ENCODE measurements around the gene GIMD1.
"Not testable (repeated sequence)": the region's sequence is repeated elsewhere in the genome, so short reads cannot be mapped to it uniquely, and the experiment has no call there.

Gene GIMD1

GRCh38 chr4:106340774-106341173 lies 27.8 kb downstream of the GIMD1 start:
- H3K36me3 ChIP-seq (ENCODE audit: control insufficient read depth, insufficient read depth, low read length), result peaks cover 9% of the 10 kb centered on the region
- no peak overlapping the region for H3K9ac ChIP-seq (ENCODE audit: low read length)
- no peaks in the 10 kb centered on the region for H3K27me3 ChIP-seq (ENCODE audit: control insufficient read depth, insufficient read depth, low read length)
- no peaks in the 10 kb centered on the region for H3K4me1 ChIP-seq (ENCODE audit: control insufficient read depth, insufficient read depth, low read length)
- no peak overlapping the region for H3K27ac ChIP-seq (ENCODE audit: low read depth, low read length)
- H3K4me3 ChIP-seq (ENCODE audit: low read length), result no peak overlapping the region

GRCh38 chr4:106339431-106339830 lies 29.1 kb downstream of the GIMD1 start:
- H3K4me1 ChIP-seq (ENCODE audit: control insufficient read depth, insufficient read depth, low read length), result no peaks in the 10 kb centered on the region
- no peak overlapping the region for H3K9ac ChIP-seq (ENCODE audit: low read length)
- no peaks in the 10 kb centered on the region for H3K27me3 ChIP-seq (ENCODE audit: control insufficient read depth, insufficient read depth, low read length)
- H3K36me3 ChIP-seq (ENCODE audit: control insufficient read depth, insufficient read depth, low read length), result peaks cover 9% of the 10 kb centered on the region
- no peak overlapping the region for H3K4me3 ChIP-seq (ENCODE audit: low read length)
- H3K27ac ChIP-seq (ENCODE audit: low read depth, low read length), result no peak overlapping the region

GRCh38 chr4:106338671-106339070 lies 29.9 kb downstream of the GIMD1 start:
- Histone ChIP-seq H3K27ac (ENCODE audit: low read depth, low read length) (no peak overlapping the region), H3K9ac (ENCODE audit: low read length) (no peak overlapping the region), H3K4me1 (ENCODE audit: control insufficient read depth, insufficient read depth, low read length) (no peaks in the 10 kb centered on the region), H3K36me3 (ENCODE audit: control insufficient read depth, insufficient read depth, low read length) (peaks cover 9% of the 10 kb centered on the region), H3K4me3 (ENCODE audit: low read length) (no peak overlapping the region), H3K27me3 (ENCODE audit: control insufficient read depth, insufficient read depth, low read length) (no peaks in the 10 kb centered on the region)

GRCh38 chr4:106337916-106338315 lies 30.7 kb downstream of the GIMD1 start:
- H3K27me3 ChIP-seq (ENCODE audit: control insufficient read depth, insufficient read depth, low read length), result no peaks in the 10 kb centered on the region
- H3K9ac ChIP-seq (ENCODE audit: low read length), result no peak overlapping the region
- peaks cover 9% of the 10 kb centered on the region for H3K36me3 ChIP-seq (ENCODE audit: control insufficient read depth, insufficient read depth, low read length)
- H3K27ac ChIP-seq (ENCODE audit: low read depth, low read length), result no peak overlapping the region
- no peak overlapping the region for H3K4me3 ChIP-seq (ENCODE audit: low read length)
- H3K4me1 ChIP-seq (ENCODE audit: control insufficient read depth, insufficient read depth, low read length), result no peaks in the 10 kb centered on the region

GRCh38 chr4:106336618-106337017 lies 32.0 kb downstream of the GIMD1 start:
- H3K36me3 ChIP-seq (ENCODE audit: control insufficient read depth, insufficient read depth, low read length), result peaks cover 11% of the 10 kb centered on the region

GRCh38 chr4:106334741-106335470 lies 33.7 kb downstream of the GIMD1 start:
- H3K4me3 ChIP-seq (ENCODE audit: low read length), result no peak overlapping the region
- peaks cover 16% of the 10 kb centered on the region for H3K36me3 ChIP-seq (ENCODE audit: control insufficient read depth, insufficient read depth, low read length)
- no peak overlapping the region for H3K27ac ChIP-seq (ENCODE audit: low read depth, low read length)
- no peaks in the 10 kb centered on the region for H3K27me3 ChIP-seq (ENCODE audit: control insufficient read depth, insufficient read depth, low read length)
- no peak overlapping the region for H3K9ac ChIP-seq (ENCODE audit: low read length)
- H3K4me1 ChIP-seq (ENCODE audit: control insufficient read depth, insufficient read depth, low read length), result no peaks in the 10 kb centered on the region

More at GRCh38 chr4:106336618-106337017, 32.0 kb downstream of the GIMD1 start:
- no peaks in the 10 kb centered on the region for H3K4me1 ChIP-seq (ENCODE audit: control insufficient read depth, insufficient read depth, low read length)
- H3K4me3 ChIP-seq (ENCODE audit: low read length), result no peak overlapping the region
- H3K27ac ChIP-seq (ENCODE audit: low read depth, low read length), result no peak overlapping the region
- H3K27me3 ChIP-seq (ENCODE audit: control insufficient read depth, insufficient read depth, low read length), result no peaks in the 10 kb centered on the region
- no peak overlapping the region for H3K9ac ChIP-seq (ENCODE audit: low read length)

GRCh38 chr4:106333186-106333585 lies 35.4 kb downstream of the GIMD1 start:
- H3K36me3 ChIP-seq (ENCODE audit: control insufficient read depth, insufficient read depth, low read length), result peaks cover 20% of the 10 kb centered on the region
- H3K27ac ChIP-seq (ENCODE audit: low read depth, low read length), result no peak overlapping the region
- H3K27me3 ChIP-seq (ENCODE audit: control insufficient read depth, insufficient read depth, low read length), result no peaks in the 10 kb centered on the region
- H3K4me3 ChIP-seq (ENCODE audit: low read length), result no peak overlapping the region
- no peak overlapping the region for H3K9ac ChIP-seq (ENCODE audit: low read length)
- H3K4me1 ChIP-seq (ENCODE audit: control insufficient read depth, insufficient read depth, low read length), result no peaks in the 10 kb centered on the region

GRCh38 chr4:106329041-106329618 lies 39.4 kb downstream of the GIMD1 start:
- no peaks in the 10 kb centered on the region for H3K27me3 ChIP-seq (ENCODE audit: control insufficient read depth, insufficient read depth, low read length)
- H3K9ac ChIP-seq (ENCODE audit: low read length), result no peak overlapping the region
- no peak overlapping the region for H3K4me3 ChIP-seq (ENCODE audit: low read length)
- H3K36me3 ChIP-seq (ENCODE audit: control insufficient read depth, insufficient read depth, low read length), result peaks cover 20% of the 10 kb centered on the region
- no peak overlapping the region for H3K27ac ChIP-seq (ENCODE audit: low read depth, low read length)
- H3K4me1 ChIP-seq (ENCODE audit: control insufficient read depth, insufficient read depth, low read length), result no peaks in the 10 kb centered on the region

GRCh38 chr4:106325800-106326199 lies 42.8 kb downstream of the GIMD1 start:
- H3K4me1 ChIP-seq (ENCODE audit: control insufficient read depth, insufficient read depth, low read length), result no peaks in the 10 kb centered on the region
- peaks cover 13% of the 10 kb centered on the region for H3K36me3 ChIP-seq (ENCODE audit: control insufficient read depth, insufficient read depth, low read length)

GRCh38 chr4:106323119-106323518 lies 45.5 kb downstream of the GIMD1 start:
- no peaks in the 10 kb centered on the region for H3K4me1 ChIP-seq (ENCODE audit: control insufficient read depth, insufficient read depth, low read length)
- peaks cover 8% of the 10 kb centered on the region for H3K36me3 ChIP-seq (ENCODE audit: control insufficient read depth, insufficient read depth, low read length)
- no peak overlapping the region for H3K9ac ChIP-seq (ENCODE audit: low read length)
- no peak overlapping the region for H3K27ac ChIP-seq (ENCODE audit: low read depth, low read length)
- H3K4me3 ChIP-seq (ENCODE audit: low read length), result no peak overlapping the region
- H3K27me3 ChIP-seq (ENCODE audit: control insufficient read depth, insufficient read depth, low read length), result no peaks in the 10 kb centered on the region

More at GRCh38 chr4:106325800-106326199, 42.8 kb downstream of the GIMD1 start:
- H3K4me3 ChIP-seq (ENCODE audit: low read length), result no peak overlapping the region
- no peak overlapping the region for H3K9ac ChIP-seq (ENCODE audit: low read length)
- no peaks in the 10 kb centered on the region for H3K27me3 ChIP-seq (ENCODE audit: control insufficient read depth, insufficient read depth, low read length)
- no peak overlapping the region for H3K27ac ChIP-seq (ENCODE audit: low read depth, low read length)

GRCh38 chr4:106321814-106322213 lies 46.8 kb downstream of the GIMD1 start:
- H3K36me3 ChIP-seq (ENCODE audit: control insufficient read depth, insufficient read depth, low read length); H3K4me3 ChIP-seq (ENCODE audit: low read length); H3K27me3 ChIP-seq (ENCODE audit: control insufficient read depth, insufficient read depth, low read length); H3K9ac ChIP-seq (ENCODE audit: low read length); H3K27ac ChIP-seq (ENCODE audit: low read depth, low read length): not testable (repeated sequence)
- H3K4me1 ChIP-seq (ENCODE audit: control insufficient read depth, insufficient read depth, low read length), result peaks cover 11% of the 10 kb centered on the region

- not testable (repeated sequence) for H3K27ac ChIP-seq (ENCODE audit: low read depth, low read length); H3K9ac ChIP-seq (ENCODE audit: low read length); H3K27me3 ChIP-seq (ENCODE audit: control insufficient read depth, insufficient read depth, low read length); H3K4me3 ChIP-seq (ENCODE audit: low read length); H3K36me3 ChIP-seq (ENCODE audit: control insufficient read depth, insufficient read depth, low read length)
- peaks cover 11% of the 10 kb centered on the region for H3K4me1 ChIP-seq (ENCODE audit: control insufficient read depth, insufficient read depth, low read length)
Observed at GRCh38 chr4:106321168-106321567, 47.4 kb downstream of the GIMD1 start.

GRCh38 chr4:106320235-106320634 lies 48.3 kb downstream of the GIMD1 start:
- no peak overlapping the region for H3K9ac ChIP-seq (ENCODE audit: low read length)
- no peaks in the 10 kb centered on the region for H3K36me3 ChIP-seq (ENCODE audit: control insufficient read depth, insufficient read depth, low read length)
- H3K4me3 ChIP-seq (ENCODE audit: low read length), result no peak overlapping the region
- no peak overlapping the region for H3K27ac ChIP-seq (ENCODE audit: low read depth, low read length)
- no peaks in the 10 kb centered on the region for H3K27me3 ChIP-seq (ENCODE audit: control insufficient read depth, insufficient read depth, low read length)
- peaks cover 13% of the 10 kb centered on the region for H3K4me1 ChIP-seq (ENCODE audit: control insufficient read depth, insufficient read depth, low read length)

All from rectal smooth muscle tissue (tissue), 1 donor.